Measurements from ENCODE around the gene ARL5A. TPM values are rescaled to one million over a fixed set of nuclear protein-coding genes. Genes with fewer than 3 reads are reported as not detected.

ARL5A gene
- total RNA-seq, 1 donor from 2014 or later, result 44.2 TPM

DNA sequence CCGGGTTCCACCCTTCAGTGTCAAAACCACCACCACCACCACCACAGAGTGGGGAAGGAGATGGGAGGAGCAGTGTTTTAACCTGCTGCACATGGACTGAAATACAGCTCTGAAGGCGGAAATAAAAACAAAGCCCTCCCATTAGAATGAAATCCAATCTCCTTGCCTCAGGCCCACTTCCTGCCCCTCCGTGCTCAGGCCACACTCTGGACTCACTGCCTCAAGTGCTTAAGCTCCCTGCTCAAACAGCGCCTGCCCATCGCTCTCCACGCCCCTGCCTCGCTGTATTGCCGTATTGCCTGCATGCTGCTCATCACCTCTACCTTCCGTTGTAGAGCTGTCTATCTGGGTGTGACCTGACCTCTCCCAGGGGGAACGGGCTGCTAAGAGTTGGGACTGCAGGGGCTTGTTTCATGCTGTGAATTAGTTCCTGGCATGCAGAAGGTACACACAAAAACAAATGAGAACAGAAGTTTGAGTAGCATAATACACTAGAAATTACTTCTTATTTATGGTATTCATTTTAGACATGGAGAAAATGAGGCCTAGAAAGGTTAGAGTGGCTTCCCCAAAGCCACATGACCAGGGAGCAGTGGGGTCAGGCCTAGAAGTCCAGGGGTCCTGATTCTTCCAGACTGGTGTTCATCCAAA lies 62.3 kb downstream of the ARL5A start:
- DNase-seq, result no peak

DNA sequence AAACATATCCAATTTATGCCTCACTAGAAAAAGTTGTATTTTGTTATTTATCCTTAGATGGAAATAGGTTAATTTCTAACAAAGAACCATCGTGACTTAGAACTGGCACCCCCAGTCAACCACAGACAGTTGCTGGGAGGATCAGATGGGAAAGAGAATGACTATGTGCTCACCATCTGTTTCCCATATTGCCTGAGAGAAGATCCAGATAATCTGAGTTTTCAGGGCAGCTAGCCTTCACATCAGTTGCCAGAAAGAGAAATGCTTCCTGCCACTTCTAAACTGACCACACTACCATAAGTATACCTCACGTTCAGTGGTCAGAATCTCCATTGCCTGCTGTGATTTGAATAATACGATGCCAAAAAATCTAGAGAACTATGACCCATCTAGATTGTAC lies 65.5 kb downstream of the ARL5A start:
- no peak for DNase-seq

DNA sequence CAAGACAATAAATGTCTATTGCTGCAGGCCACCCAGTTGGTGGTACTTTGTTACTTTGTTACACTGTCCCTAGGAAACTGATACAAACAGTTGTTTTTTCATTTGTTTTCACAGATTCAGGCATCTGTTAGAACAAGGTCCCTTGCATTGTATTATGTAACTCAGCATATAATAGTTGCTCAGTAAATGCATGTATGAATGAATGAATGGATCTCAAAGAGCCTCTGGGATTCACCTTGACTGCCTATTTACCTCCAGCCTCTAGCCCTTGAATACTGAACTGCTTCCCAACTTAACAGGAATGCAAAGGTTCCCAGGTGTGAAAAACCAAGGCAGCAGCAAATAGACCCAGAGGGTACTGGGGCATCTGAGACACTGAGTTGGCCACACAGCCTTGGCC lies 66.5 kb downstream of the ARL5A start:
- no peak for DNase-seq

DNA sequence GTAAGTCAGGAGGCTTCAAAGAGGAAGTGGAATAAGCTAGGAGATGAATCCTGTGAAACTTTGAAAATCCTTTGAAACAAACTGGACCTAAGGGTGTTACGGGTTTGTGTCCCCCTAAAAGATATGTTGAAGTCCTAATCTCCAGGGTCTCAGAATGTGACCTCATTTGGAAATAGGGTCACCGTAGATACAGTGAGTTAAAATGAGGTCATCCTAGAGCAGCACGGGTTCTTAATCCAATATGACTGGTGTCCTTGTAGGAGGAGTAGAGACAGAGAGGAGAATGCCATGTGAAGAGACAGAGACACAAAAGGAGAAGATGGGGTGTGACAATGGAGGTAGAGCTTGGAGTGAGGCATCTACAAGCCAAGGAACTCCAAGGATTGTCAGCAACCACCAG lies 67.0 kb downstream of the ARL5A start:
- DNase-seq, result no peak

DNA sequence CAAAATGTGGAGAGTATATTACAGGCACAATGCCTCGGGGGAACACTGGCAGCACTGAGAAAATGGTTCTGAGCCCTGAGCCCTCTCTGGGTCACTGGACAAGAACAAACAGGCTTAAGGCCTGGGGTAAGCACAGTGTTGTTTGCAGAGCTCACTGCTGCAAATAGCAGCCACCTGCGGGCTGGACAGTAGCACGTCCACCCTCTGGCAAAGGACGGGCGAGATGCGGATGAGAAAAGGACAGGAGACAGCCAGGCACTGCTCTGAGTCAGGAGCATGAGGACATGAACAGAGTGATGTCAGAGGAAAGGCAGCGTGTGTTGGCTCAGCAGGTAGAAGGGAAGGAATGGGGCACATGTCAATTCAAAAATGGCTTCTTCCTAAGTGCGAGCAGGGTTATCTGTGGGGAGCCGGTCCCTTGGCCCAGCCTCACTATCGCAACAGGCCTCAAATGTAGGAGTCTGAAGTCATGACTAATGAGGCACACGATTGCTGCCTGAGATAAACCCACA lies 68.0 kb downstream of the ARL5A start:
- DNase-seq, result no peak

DNA sequence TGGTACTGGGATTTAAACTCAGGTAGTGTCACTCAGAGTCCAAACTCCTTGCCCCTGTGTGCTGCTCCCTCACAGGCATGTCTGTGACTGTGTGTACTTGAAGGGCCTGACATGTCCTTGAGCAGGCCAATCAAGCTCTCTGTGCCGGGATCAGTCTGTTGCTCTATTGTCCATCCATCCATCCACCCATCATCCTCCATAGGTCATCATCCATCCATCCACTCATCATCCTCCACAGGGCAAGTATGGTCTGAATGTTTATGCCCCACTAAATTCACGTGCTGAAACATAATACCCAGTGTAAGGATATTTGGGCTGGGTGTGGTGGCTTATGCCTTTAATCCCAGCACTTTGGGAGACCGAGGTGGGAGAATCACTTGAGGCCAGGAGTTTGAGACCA lies 69.5 kb downstream of the ARL5A start:
- no peak for DNase-seq

DNA sequence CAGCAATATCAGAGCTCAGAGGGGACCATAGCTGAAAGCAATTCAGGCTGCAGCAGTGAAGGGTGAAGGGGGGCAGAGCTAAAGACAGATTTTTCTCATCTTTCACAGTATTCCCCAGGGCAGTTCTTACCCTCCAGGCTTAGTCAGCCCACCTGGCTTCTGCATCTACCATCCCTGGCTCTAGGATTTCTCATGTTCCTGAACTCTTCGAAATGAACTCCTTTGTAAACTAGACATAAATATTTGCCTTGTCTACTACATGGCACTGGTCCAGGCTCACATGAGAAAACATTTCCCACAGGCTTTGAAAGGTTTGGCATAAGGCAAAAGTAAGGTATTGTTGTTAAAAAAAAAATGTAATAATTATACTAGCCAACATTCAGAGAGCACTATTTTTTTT lies 70.4 kb downstream of the ARL5A start:
- DNase-seq, result no peak

DNA sequence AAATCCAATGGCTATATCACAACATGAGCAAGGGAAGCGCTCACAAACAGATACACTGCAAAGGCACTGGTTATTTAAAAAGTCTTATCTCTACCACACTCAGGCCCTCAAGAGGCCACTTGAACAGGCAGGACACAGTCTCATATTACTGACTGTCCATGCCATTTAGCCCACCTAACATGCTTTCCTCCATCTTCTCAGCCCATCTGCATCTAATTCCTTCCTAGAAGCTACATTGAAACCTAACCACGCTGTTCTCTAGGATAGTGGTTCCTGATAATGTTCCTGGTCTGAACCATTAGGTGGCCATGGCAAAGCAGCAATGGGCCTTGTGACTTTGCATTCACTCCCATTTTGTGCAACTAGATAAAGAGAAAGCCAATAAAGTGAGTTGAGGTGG lies 71.4 kb downstream of the ARL5A start:
- DNase-seq, result peak; percentile 24

DNA sequence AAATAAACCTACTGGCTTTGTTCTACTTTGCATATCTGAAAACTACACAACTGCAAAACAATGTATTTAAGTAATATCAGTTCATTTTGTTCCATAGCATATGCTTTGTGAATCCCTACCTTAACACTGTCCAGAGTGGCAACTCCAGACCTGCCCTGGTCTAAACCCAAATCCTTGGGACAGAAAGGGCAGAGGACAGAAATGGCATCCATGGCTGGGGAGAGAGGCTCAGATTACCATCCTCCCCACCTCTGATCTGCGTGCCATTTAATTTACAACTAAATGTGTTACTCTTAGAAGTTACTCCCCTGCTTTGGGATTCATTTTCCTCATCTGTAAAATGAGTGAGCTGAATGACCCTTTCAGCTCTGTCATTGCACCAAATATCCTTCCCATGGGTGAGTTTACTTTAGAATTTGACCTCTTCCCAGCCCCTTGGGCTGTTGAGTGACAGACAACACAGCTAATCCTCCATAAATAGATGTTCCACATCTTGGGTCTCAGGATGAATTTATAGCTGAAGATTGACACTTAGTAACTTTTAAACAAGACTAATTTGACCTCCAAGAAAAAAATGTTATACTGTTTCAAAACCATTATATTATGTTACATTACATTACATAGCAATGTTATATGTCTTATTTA lies 73.8 kb downstream of the ARL5A start:
- DNase-seq, result no peak

DNA sequence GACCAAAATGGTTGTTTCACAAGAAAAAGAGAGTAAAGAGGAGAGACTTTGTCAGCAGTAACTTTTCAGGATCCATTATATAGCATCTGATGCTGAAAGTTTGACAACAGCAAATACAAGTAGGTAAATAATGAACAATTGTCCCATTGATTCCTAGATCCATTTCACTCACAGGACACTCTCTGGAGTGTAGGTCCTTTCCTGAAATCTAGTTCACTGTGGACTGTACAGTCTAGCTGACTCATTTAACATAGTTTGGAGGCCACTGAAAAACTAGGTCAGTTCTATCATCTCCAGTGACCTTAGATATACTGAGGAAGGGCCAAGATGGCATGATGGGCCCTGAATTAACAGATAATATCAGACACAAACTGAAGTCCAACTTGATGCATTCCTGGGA lies 74.7 kb downstream of the ARL5A start:
- DNase-seq, result no peak

Other genes with a start within 250 kb of the ARL5A start
- 2,139 TPM for gene NEB, start 93.9 kb downstream of the ARL5A start, total RNA-seq

All from tongue (tissue), 2 donors.